GM08714 (cell line): ENCODE data around the gene SNX18.

ENCODE experiments used
- H3K4me3 ChIP-seq: fragments of 200-500 bp; sonication (Bioruptor generic); 2 replicates; pipeline ENCODE4 v1.5.1; 2014; ENCODE audit warnings: mild to moderate bottlenecking, low read length, inconsistent platforms
- ZNF274 ChIP-seq: IDR thresholded peaks from 2 replicates; pipeline ENCODE4 v1.6.1; 2012; ENCODE audit warnings: mild to moderate bottlenecking, low read depth, low read length

SNX18 gene

DNA sequence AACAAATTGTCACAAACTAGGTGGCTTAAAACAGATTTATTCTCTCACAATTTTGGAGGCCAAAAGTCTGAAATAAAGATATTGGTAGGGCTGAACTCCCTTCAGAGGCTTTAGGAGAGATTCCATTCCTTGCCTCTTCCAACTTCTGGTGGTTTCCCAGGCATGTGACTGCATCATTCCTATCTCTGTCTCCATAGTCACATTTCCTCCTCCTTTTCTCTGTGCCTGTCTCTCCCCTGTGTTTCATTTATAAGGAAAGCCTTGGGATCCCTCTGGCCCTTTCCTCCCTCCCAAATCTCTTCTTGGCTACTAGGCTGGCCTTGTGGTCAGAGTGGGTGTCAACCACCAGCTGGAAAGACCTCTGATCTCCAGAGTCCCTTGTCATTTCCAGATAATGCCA lies 78.2 kb downstream of the SNX18 start:
- no peak overlapping the region for H3K4me3 ChIP-seq
- no peak for TF ChIP-seq ZNF274
